Suppressor macrophage (primary cell): ENCODE results near the gene PRKCE.

Experiments
- DNase-seq, 4 experiments: peaks; one replicate each; pipeline ENCODE4 v3.0.0-alpha.2; 2020 to 2022

Gene PRKCE

DNA sequence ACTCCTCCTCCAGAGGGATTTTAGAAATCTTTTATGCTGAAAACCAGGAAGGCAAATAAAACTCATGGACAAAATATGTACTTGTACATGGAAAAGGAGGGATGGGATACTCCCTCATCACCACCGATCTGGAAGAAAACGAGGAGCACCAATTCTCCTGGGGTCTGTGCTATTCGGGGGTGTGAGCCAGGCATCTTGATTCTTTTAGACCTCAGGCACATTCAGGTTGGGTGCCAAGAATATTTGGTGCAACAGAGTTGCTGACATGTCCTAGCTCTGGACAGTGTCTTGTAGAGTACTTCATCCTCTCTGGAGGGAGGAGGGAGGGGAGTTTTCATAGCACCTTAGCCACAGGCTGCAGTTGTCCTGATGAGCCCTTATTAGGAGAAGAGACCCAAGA, 163.0 kb downstream of the PRKCE start:
- DNase-seq: no peak

DNA sequence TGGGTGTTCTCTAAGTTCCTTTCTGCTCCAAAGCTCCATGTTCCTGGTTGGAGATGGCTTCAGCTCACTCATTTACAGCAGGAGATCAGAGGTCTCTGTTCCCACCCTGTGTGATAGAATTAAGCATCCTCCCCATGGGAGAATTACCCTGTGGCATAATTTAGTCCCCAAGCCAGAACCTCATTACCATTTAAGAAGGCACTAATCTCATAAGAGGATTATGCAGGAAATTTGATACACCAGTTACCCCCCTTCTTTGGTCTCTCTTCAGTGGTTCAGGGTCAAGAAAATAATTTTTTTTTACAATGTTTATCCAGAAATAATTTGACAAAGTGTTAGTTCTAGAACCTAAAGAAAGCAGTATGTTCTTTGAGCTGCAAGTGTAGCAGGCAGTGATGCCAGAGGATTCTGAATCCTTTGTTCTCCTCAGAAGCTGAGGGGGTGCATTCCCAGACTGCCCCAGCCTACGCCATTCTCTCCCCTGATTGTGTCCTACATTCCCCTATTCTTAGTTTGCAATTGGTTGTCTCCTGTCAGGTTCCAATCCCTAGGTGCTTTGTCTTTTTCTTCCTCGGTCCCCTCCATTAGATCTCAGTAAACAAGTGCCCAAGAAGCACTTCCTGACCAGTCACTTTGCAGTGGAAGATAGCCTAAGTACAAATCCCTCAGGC, 163.6 kb downstream of the PRKCE start:
- DNase-seq: no peak

DNA sequence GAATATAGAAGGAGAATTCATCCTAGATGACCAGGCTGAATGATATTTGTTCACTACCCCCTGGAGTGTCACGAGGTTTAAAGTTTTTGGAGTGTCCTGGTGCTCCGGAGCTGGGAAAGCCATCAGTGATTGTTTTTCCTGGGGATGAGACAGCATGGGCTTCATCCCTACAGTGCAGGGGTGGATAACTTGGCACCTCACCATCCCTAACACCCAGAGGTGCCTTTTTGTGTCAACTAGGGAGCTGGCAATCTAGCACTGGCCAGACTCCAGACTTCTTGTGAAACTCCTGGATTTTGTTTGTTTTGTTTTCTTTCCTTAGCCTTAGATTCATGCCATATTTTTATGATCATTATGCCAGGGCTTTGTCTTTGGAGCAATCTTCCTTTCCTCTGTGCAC, 164.8 kb downstream of the PRKCE start:
- DNase-seq: no peak

DNA sequence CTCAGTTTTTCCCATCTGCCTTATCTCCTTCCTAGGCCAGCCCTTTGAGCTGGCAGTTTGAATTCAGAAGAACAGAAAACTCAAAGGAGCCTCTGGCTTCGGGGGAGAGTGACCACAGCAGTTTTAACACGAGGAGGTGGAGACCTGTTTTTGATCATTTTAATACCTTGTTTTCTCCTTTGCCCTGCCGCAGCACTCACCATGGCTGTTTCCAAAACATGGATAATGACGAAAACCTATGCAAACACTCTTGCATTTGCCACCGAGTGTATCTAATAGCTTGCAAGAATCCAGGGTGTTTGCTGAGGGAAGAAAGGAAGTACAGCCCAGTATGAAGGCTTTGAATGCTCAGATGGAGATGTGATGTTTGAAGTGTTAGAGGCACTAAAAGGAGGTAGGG, 167.1 kb downstream of the PRKCE start:
- DNase-seq: no peak

DNA sequence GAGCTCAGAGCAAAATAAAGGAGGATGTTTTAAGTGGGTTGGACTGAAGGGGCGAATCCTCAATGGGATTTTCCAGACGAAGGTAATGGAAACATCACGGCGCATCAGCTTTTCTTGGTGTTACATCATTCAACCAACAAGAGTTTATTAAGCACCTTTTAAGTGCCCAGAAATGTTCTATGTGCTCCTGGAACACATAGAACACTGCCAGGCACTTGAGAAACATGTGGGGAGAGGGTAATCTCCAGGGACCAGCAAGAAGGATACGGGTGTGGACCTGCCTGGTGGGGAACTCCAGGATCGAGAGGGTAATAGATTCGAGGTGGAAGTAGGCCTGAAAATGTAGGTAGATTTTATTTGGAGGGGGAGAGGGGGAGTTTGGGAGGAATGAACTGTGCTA, 168.6 kb downstream of the PRKCE start:
- no peak for DNase-seq

DNA sequence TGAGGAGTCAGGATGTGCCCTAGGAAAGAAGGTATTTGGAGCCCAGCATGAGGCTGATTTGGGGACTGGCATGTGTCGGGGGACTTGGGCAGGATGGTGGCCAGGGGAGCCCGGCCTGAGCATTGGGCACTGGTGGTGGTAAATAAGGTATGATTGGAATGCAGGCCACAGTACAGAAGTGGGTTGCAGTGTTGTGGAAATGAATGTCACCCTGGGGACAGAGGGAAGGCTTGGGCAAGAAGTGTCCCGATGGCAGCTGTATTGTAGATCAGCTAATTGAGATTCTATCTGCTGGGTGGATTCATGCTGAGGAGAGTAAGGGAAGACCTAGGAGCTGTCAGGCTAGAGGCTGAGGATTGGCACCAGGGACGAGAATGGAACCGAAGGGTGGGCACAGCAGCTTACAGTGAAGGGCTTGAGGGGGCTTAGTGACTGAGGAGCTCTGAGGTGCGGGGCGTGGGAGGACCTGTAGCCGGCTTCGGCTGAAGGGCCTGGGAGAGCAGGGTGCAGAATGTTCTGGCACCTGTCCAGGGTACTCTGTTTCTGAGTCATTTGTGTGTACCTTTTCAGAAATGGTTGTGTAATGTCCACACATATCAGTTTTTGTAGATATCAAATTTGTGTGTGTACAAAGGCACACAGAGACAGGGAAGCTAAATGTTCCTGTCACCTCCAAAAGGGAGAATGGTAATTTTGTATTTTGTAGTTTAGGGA, 170.2 kb downstream of the PRKCE start:
- no peak for DNase-seq

DNA sequence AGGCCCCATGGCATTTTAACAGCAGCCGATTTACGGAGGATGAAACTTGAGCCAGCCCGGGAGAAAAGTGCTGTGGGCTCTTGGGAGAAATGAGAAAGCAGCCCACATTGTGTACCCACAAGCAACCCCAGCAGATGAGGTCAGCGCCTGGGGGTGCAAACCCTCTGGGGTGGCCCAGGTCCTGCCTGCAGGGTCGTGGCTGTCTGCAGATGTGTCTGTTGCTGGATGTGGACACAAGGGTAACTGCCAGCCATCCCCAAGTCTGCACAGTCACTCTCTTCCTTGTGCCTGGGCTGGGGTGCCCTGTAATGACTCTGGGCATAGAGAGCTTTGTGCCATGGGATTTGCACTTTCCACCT, 170.8 kb downstream of the PRKCE start:
- DNase-seq: no peak

DNA sequence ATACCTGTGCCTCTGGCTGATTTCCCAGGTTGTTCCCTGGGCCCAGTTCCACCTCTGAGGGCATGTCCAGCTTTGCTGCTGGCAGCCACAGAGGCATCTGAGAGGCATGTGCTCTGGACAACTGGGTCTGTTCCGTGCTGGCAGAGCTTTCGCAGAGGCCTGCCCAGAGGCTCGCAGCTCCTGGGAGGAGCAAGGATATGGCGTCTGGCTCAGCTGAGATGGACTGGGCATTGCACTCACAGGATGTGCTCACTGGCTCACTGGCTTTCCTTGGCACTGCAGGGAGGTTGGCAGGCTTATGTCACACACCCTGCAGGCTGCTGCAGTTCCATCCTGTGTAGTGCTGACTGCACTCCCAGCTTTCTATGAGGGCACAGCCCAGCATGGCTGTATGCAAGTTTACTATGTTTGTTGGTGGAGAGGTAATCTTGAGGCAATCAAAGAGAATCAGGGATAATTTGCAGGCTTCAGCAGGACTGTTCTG, 172.3 kb downstream of the PRKCE start:
- no peak for DNase-seq

DNA sequence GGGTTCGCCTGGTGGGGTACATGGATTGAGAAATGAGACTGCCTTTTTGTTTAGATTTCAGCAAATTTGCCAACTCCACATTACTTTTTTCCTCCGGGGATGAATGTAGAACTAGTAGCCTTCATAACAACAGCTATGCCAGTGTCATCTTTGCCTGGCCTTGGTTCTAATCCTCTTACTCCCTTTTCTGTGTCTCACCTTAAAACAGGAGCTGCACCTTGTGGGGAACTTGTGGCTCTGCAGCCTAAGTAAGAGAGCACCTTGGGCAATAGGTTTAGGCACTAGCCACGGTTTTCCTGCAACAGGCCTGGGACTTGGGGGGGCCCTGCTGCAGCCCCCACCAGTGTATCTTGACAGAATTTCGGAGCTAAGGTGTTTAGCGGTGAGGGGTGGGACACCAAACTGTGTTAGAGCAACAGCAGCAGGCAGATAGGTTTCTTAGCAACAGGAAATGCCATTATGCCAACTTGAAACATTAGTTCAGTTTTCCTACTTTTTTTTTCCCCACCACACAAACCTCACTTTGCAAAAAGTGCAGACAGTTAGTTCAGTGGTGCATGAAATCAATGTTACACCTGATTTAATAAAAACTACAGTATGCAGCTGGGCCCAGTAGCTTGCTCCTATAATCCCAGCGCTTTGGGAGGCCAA, 173.7 kb downstream of the PRKCE start:
- no peak for DNase-seq

DNA sequence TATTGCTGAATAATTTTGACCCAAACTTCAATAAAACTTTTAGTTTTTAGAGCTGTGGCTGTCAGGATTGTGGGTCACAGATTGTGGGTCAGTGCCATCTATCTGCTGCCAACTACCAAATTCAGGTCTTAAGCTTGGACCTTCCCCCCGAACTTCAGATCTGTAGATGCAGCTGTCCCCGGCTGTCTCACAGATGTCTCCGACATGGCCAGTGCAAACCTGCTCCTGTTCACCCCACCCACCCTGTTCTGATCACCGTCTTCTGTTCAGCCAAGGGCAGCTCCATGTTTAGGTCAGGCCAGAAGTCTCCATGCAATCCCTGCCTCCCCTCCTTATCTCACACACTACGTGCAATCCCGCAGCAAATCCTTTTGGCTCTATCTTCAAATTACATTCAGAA, 175.0 kb downstream of the PRKCE start:
- no peak for DNase-seq

DNA sequence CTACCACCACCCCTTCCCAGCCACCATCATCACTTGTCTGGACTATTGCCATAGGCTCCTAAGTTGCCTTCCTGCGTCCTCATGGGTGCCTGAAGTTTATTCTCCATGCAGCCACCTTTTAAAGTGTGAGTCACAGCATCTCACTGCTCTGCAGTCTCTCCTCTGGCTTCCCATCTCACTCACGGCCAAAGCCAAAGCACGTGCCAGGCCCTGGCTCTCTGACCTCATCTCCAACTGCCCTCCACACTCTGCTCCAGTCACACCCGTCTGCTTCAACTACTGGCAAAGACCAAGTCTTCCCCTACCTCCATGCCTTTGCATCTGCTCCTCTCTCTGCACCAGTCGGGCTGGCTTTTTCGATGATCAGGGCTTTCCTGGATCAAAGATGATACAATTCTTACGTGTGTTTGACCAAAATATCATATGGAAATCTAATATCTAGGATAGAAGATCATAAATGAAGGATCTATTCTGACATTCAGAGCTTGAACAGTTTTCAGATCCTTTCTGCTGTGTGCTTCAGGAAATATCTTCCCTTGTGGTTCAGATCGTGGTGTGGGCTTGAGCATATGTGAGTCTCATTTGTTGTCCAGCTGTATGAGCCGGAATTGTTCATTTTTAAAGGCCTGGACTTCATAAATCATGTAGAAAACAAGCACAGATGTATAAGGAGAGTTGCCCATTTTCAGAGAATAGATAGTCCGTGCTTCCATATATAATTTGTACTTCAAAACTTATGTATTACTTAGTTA, 175.6 kb downstream of the PRKCE start:
- peak in 2 of 4 experiments; percentile 26 to 36 for DNase-seq

DNA sequence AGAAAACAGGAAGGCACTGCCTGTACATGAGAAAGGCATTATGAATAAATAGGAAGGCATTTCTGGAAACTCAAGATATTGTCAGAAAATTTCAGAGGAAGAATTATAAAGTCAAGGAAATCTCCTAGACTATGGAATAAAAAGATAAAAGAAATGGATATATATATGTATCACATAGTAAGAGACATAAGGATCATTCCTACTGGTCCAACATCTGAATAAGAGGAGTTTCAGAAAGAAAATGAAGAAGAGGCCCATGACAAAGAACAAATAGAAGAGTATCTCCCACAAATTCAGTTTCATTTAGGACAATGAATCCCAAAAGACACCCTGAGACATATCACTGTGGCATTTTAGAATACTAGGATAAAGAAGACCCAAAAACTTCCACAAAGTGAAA, 178.8 kb downstream of the PRKCE start:
- no peak for DNase-seq

DNA sequence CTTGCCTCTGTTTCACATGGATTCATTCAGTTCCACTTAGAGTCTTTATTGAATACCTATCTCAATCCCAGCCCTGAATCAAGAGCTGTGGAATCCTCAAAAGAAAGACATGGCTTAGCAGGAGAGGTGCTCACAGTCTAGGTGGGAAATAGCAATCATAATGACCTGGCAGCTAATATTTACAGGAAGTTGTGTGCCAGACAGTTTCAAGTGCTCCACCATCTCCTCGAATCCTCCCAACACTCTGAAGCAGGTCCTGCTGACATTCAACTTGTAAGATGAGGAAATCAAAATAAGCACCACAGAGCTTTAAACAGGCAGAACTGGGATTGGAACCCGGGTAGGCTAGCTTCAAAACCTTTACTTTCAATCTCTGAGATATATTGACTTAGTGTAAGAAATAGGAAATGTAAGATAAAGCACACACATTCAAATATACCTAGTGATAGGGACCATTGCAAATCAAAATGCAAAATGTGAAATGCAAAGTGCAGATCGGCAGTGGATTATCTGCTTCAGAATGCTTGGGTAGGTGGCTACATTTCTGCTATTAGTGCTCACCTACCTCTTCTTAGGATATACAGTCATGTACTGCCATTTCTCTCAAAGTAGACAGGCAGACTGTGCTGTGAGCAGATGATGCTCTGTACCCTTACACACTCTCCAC, 182.0 kb downstream of the PRKCE start:
- no peak for DNase-seq

DNA sequence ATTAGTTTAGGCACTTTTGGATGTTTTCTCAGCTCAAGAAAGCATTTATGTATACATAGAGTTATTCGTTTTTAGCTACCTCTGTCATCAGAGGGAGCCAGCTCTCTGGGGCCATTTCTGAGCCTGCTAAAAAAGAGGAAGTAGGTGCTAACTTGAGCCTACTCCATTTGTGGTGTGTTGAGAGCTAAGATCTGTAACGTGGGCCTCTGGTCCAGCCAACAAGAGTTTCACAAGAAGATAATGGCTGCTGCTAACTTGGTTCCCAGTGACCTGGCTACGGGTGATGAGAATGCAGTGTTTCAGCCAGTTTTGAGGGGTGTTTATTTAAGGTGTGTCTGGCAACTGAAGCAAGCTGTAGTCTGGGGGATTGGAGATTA, 182.5 kb downstream of the PRKCE start:
- DNase-seq: peak; percentile 46 to 81 (median 76)

DNA sequence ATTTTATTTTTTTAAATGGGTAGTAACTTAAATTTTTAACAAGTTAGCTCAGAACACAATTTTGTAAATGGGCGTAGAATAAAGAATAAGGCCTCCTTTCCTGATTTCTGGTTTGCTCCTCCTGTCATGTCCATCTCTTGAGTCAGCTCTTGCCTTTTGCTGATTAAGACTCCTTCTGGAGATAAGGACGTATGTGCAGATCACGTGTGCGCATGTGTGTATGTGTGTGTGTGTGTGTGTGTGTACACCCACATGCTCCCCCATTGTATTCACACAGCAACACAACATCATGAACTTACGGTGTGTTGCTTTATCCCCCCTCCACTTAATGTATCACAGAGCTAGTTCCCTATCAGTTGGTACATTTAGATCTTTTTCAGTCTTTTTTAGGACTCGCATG, 182.9 kb downstream of the PRKCE start:
- no peak for DNase-seq

DNA sequence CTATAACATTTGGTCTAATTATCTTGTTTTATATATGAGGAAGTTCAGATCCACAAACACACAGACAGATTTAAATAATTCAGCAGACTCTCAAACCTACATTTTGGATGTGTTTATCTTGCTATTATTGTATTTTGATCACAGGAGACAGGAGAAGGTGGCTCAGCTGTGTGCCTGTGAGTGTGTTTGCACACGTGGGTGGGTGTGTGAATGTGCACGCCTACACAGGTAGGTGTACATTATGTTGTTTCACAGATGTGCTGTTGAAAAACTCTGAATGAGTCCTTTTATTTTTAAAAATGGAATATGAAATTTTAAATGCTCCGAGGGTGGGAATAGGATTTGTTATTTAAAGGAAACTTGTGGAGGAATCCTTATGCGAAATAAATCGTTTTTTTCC, 183.4 kb downstream of the PRKCE start:
- no peak for DNase-seq

DNA sequence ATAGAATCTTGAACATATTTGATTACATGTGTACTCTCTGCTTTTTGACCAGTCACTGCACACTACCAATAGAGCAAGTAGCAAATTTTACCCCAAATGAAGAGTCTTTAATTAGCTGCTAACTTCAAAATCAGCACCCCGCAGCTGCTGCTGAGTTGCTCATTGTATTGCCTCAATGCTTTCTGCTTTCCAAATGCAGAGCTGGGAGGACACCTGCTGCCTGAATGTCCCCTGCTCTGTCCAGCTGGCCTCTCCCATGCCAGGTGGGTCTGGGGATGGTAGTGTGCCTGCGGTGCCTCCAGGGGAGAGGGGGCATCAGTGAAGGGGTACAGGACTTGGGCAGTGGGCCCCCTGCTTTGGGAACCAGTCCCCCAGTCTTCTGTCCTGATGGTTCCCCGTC, 184.8 kb downstream of the PRKCE start:
- no peak for DNase-seq

DNA sequence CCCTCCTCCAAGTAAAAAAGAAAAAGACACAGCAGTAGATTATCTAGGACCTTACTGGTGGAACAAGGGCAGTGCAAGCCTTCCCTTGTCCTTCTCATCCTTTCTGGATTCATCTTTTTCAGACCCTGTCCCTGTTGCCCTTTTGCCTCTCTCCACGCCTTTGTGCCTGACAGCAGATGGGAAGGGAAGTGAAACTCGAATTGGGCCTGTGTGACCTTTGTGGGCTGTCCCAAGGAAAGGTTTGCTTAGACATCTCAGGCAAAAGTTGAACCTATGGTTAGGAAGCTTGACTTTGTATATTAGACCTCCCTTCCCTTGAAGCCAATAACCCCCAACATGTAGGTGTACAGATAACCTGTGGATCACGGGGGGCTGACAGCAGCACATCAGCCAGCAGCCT, 185.3 kb downstream of the PRKCE start:
- DNase-seq: peak; percentile 59 to 79 (median 71)

DNA sequence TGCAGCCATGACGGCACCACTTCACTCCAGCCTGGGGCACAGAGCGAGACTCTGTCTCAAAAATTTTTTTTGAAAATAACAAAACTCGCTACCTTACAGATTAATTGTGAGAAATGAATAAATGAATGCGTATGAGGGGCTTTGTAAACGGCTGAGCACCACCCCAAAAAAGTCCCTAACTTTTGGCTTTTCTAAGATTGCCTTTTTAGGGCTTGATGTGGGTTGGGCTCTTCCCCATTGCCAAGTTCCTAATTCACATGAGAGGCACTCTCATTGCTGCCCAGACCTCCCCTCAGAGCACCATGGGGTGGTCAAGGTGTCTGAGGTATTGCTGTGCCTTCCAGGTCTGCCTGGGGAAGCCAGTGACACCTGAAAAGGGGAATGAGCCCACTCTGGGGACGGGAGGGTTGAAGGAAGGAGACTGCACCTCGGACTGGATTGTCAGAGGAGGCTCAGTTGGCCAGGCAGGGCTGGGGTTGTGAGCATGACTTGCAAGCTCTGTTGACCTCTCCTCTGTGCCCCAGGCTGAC, 186.4 kb downstream of the PRKCE start:
- peak in 3 of 4 experiments; percentile 6 to 34 (median 17) for DNase-seq

DNA sequence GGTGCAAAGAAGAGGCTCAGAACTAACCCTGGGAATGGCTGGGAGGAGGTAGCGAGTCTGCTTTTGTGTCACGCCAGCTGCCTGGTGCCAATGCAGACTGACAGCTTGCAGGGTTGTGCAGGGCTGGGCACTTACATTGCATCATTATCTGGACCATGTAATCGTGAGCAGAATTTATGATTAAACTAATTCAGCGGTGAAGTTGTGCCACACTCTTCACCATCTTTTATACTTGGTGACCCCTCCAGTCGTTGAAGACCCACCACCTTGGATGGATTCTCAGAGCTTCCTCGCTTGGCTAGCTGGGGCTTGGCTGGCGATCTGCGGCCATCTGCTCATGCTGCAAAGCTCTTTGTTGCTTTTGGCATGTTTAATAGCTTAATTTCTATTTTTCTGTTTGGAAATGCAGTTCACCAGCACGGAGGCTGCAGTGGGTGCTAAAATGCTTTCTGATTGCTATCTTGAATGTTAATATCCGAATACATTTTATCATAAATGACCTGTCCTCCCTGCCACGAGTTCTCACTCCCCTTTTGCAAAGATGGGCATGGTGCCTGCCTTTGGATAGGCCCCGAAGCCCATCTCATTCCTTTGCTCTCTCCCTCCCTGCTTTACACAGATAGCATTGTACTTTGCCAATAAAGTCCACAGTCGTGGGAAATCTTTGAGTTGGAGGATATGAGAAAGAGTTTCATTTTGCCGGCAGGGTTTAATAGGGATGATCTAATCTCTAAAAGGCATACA, 188.2 kb downstream of the PRKCE start:
- no peak for DNase-seq

DNA sequence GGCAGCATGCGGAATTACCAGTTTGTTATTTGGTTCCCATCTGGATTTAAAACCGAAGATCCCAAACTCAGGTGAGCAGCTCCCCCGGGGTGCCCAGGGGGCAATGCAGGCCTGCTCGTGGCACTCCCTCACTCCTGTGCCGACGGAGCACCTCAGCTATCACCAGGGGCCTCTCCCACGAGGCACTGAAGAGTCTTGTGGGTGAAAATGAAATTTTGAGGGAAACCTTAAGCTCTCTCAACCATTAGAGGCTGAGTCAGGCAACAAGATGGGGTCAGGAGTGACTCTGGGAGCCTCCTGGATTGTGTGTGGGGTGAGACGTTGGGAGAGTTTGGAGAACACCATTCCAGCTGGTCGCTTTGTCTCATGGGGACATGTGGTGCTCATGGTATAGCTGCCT, 189.0 kb downstream of the PRKCE start:
- DNase-seq: no peak
